SK-N-SH treated with all-trans-retinoic acid at 6 μM for 48 hours (cell line): ENCODE measurements around the gene CPLANE2.

Experiments used
- ATAC-seq: fragments of 200-7000 bp; cut with Tn5 transposase; 3 replicates; pipeline ENCODE4 v1.9.1; 2020; ENCODE audit warnings: mild to moderate bottlenecking, moderate library complexity
- BACH2 ChIP-seq: fragments of 250-450 bp; sonication (Bioruptor Pico); IDR thresholded peaks from 2 replicates; pipeline ENCODE4 v1.9.0; 2021; ENCODE audit warnings: mild to moderate bottlenecking, borderline replicate concordance
- CSDC2 ChIP-seq: fragments of 250-450 bp; sonication (Bioruptor Pico); IDR thresholded peaks from 2 replicates; pipeline ENCODE4 v1.5.0; 2020; ENCODE audit warnings: mild to moderate bottlenecking, moderate library complexity
- ESRRG ChIP-seq: fragments of 250-450 bp; sonication (Bioruptor Pico); IDR thresholded peaks from 2 replicates; pipeline ENCODE4 v1.6.1; 2021; ENCODE audit warnings: mild to moderate bottlenecking
- GLIS3 ChIP-seq: fragments of 250-450 bp; sonication (Bioruptor Pico); IDR thresholded peaks from 2 replicates; pipeline ENCODE4 v1.5.0; 2020; ENCODE audit warnings: mild to moderate bottlenecking, moderate library complexity
- ISL1 ChIP-seq: fragments of 250-450 bp; sonication (Bioruptor Pico); IDR thresholded peaks from 2 replicates; pipeline ENCODE4 v2.1.2; 2022; ENCODE audit warnings: mild to moderate bottlenecking, moderate library complexity
- OSR1 ChIP-seq: fragments of 250-450 bp; sonication (Bioruptor Pico); IDR thresholded peaks from 2 replicates; pipeline ENCODE4 v1.8.0; 2022; ENCODE audit warnings: moderate library complexity, mild to moderate bottlenecking, inconsistent platforms
- PPARA ChIP-seq: fragments of 250-450 bp; sonication (Bioruptor Pico); IDR thresholded peaks from 2 replicates; pipeline ENCODE4 v1.5.0; 2020; ENCODE audit warnings: mild to moderate bottlenecking, borderline replicate concordance
- RARB ChIP-seq: fragments of 250-450 bp; sonication (Bioruptor Pico); IDR thresholded peaks from 2 replicates; pipeline ENCODE4 v1.8.0; 2021; ENCODE audit warnings: mild to moderate bottlenecking, moderate library complexity
- SNAI2 ChIP-seq: fragments of 250-450 bp; sonication (Bioruptor Pico); IDR thresholded peaks from 2 replicates; pipeline ENCODE4 v1.5.0; 2020; ENCODE audit warnings: mild to moderate bottlenecking, moderate library complexity
- TCF4 ChIP-seq: fragments of 250-450 bp; sonication (Bioruptor Pico); IDR thresholded peaks from 2 replicates; pipeline ENCODE4 v1.8.0; 2021; ENCODE audit warnings: mild to moderate bottlenecking, moderate library complexity, borderline replicate concordance
- TOX ChIP-seq: fragments of 250-450 bp; sonication (Bioruptor Pico); IDR thresholded peaks from 2 replicates; pipeline ENCODE4 v1.8.0; 2021; ENCODE audit warnings: mild to moderate bottlenecking, moderate library complexity, borderline replicate concordance
- ZC3H10 ChIP-seq: fragments of 250-450 bp; sonication (Bioruptor Pico); IDR thresholded peaks from 2 replicates; pipeline ENCODE4 v1.5.1; 2021; ENCODE audit warnings: mild to moderate bottlenecking, moderate library complexity
- ZFP3 ChIP-seq: fragments of 250-450 bp; sonication (Bioruptor Pico); IDR thresholded peaks from 2 replicates; pipeline ENCODE4 v1.5.0; 2020; ENCODE audit warnings: mild to moderate bottlenecking, moderate library complexity
- ZFP30 ChIP-seq: fragments of 450-650 bp; formaldehyde crosslinking; IDR thresholded peaks from 2 replicates; pipeline ENCODE4 v1.5.0; 2022; ENCODE audit warnings: mild to moderate bottlenecking, moderate library complexity
- ZNF70 ChIP-seq: fragments of 450-650 bp; formaldehyde crosslinking; IDR thresholded peaks from 2 replicates; pipeline ENCODE4 v1.5.0; 2020; ENCODE audit warnings: mild to moderate bottlenecking, moderate library complexity
- ZNF8 ChIP-seq: fragments of 450-650 bp; formaldehyde crosslinking; IDR thresholded peaks from 2 replicates; pipeline ENCODE4 v1.5.0; 2020; ENCODE audit warnings: mild to moderate bottlenecking, moderate library complexity
- TF ChIP-seq, protein P1 (sequence below): fragments of 250-450 bp; sonication (Bioruptor Pico); IDR thresholded peaks from 2 replicates; pipeline ENCODE4 v1.8.0; 2021; ENCODE audit warnings: low read depth, mild to moderate bottlenecking, moderate library complexity, borderline replicate concordance
- TF ChIP-seq, protein P2 (sequence below): fragments of 250-450 bp; sonication (Bioruptor Pico); IDR thresholded peaks from 2 replicates; pipeline ENCODE4 v1.5.0; 2020; ENCODE audit warnings: mild to moderate bottlenecking, moderate library complexity
- TF ChIP-seq, protein P3 (sequence below): fragments of 250-450 bp; sonication (Bioruptor Pico); IDR thresholded peaks from 2 replicates; pipeline ENCODE4 v1.5.1; 2020; ENCODE audit warnings: low read depth, mild to moderate bottlenecking, moderate library complexity
- TF ChIP-seq, protein P4 (sequence below): fragments of 250-450 bp; sonication (Bioruptor Pico); IDR thresholded peaks from 2 replicates; pipeline ENCODE4 v1.8.0; 2020; ENCODE audit warnings: mild to moderate bottlenecking, moderate library complexity, borderline replicate concordance
- TF ChIP-seq, protein P5 (sequence below): fragments of 250-450 bp; sonication (Bioruptor Pico); IDR thresholded peaks from 2 replicates; pipeline ENCODE4 v1.5.1; 2021; ENCODE audit warnings: mild to moderate bottlenecking, moderate library complexity

Gene CPLANE2

DNA sequence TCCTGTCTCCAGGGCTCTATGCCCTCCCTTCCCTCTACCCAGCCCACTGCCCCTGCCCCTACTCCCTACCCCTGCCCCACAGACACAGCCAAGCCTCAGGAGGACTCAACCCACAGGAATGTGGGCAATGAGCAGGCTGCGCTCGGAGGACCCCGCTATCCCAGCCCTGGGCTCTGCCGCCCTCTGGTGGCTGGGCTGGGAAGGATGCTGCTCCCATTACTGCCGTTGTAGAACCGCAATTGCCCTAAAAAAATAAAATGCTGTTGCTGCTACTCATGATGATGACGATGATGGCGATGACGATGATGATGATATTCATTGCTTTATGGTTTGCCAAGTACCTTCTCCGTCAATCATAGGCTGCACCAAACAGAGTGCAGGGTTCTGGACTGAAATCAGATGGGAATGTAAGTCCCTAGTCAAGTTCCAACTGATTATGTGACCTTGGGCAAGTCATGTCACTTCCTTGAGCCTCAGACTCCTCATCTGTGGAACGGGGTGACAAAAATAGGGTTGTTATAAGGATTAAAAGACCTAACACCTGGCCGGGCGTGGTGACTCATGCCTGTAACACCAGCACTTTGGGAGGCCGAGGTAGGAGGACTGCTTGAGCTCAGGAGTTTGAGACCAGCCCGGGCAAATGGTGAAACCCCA is 49.1 kb downstream of the CPLANE2 start:
- TF ChIP-seq TOX (CRISPR knock-in tag) (no peak), PPARA (CRISPR knock-in tag) (no peak), ZNF8 (CRISPR knock-in tag) (no peak), OSR1 (CRISPR knock-in tag) (no peak), SNAI2 (CRISPR knock-in tag) (no peak), ZNF70 (CRISPR knock-in tag) (no peak), ISL1 (CRISPR knock-in tag) (no peak), ESRRG (CRISPR knock-in tag) (no peak), TCF4 (CRISPR knock-in tag) (no peak), BACH2 (CRISPR knock-in tag) (no peak)
- TF ChIP-seq, protein P1, sequence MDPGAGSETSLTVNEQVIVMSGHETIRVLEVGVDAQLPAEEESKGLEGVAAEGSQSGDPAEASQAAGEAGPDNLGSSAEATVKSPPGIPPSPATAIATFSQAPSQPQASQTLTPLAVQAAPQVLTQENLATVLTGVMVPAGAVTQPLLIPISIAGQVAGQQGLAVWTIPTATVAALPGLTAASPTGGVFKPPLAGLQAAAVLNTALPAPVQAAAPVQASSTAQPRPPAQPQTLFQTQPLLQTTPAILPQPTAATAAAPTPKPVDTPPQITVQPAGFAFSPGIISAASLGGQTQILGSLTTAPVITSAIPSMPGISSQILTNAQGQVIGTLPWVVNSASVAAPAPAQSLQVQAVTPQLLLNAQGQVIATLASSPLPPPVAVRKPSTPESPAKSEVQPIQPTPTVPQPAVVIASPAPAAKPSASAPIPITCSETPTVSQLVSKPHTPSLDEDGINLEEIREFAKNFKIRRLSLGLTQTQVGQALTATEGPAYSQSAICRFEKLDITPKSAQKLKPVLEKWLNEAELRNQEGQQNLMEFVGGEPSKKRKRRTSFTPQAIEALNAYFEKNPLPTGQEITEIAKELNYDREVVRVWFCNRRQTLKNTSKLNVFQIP (CRISPR knock-in tag): no peak
- peak; percentile 94 for ATAC-seq

DNA sequence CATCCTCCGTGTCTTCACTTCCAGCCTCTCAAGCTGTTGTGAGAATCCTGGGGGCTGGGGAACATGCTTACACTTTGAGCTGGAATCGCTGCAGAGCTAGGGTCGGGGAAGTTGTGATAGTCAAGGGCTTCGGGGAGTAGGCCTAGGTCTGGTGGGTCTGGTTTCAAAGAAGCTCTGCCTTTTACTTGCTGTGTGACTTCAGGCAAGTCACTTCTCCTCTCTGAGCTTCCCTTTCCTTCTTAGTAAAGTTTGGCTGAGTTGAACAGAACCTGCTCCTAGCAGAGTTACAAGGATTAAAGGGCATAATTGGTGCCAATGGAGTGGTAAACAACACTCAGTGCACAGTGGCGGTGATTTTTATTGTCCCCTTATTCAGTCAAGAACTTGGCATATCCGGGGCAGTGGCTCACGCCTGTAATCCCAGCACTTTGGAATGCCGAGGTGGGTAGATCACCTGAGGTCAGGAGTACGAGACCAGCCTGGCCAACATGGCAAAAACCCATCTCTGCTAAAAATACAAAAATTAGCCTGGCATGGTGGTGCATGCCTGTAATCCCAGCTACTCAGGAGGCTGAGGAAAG is 50.2 kb downstream of the CPLANE2 start:
- TF ChIP-seq ESRRG (CRISPR knock-in tag) (no peak), PPARA (CRISPR knock-in tag) (no peak), ISL1 (CRISPR knock-in tag) (no peak), CSDC2 (CRISPR knock-in tag) (no peak), SNAI2 (CRISPR knock-in tag) (no peak), ZC3H10 (no peak), TOX (CRISPR knock-in tag) (no peak)
- TF ChIP-seq, protein P2, sequence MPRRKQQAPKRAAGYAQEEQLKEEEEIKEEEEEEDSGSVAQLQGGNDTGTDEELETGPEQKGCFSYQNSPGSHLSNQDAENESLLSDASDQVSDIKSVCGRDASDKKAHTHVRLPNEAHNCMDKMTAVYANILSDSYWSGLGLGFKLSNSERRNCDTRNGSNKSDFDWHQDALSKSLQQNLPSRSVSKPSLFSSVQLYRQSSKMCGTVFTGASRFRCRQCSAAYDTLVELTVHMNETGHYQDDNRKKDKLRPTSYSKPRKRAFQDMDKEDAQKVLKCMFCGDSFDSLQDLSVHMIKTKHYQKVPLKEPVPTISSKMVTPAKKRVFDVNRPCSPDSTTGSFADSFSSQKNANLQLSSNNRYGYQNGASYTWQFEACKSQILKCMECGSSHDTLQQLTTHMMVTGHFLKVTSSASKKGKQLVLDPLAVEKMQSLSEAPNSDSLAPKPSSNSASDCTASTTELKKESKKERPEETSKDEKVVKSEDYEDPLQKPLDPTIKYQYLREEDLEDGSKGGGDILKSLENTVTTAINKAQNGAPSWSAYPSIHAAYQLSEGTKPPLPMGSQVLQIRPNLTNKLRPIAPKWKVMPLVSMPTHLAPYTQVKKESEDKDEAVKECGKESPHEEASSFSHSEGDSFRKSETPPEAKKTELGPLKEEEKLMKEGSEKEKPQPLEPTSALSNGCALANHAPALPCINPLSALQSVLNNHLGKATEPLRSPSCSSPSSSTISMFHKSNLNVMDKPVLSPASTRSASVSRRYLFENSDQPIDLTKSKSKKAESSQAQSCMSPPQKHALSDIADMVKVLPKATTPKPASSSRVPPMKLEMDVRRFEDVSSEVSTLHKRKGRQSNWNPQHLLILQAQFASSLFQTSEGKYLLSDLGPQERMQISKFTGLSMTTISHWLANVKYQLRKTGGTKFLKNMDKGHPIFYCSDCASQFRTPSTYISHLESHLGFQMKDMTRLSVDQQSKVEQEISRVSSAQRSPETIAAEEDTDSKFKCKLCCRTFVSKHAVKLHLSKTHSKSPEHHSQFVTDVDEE (CRISPR knock-in tag): no peak
- TF ChIP-seq, protein P1 (CRISPR knock-in tag): no peak
- ATAC-seq: no peak

DNA sequence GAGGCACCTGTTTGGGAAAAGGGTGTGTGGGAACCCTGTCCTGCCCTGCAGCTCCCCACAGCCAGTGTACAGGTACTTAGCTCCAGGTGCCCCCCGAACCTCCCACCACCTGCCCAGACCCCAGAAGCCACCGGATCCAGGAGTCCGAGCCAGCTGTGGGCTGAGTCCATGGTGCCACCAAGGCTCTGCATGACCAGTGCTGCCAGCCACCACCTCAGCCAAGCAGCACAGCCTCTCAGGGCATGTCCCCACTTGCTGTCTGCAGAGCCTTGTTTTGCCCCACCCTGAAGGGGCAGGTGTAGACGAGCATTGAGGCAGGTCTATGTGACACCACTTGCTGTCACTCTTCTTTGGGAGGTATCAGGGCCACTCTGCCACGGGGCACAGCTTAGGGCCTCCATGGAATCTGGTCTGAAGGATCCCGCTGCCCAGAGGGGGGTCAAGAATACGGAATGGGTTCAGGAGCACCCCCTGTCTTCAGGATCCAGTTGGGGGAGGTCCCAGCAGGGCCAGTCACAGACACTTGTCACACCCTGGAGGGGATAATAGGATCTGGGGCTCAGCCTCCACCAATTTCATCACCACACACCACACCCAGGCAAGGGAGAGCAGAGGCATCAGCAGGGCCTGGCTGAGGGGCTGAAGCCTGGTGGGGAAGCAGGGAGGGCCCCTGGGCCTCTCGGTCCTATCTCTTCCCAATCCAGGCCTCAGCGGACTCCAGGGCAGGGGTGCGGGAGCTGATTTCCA is 52.3 kb downstream of the CPLANE2 start:
- ATAC-seq: no peak
- no peak for TF ChIP-seq ZNF70 (CRISPR knock-in tag)
- no peak for TF ChIP-seq ESRRG (CRISPR knock-in tag)
- no peak for TF ChIP-seq SNAI2 (CRISPR knock-in tag)
- TF ChIP-seq GLIS3 (CRISPR knock-in tag): no peak
- TF ChIP-seq CSDC2 (CRISPR knock-in tag): no peak
- no peak for TF ChIP-seq PPARA (CRISPR knock-in tag)
- TF ChIP-seq ZFP3 (CRISPR knock-in tag): no peak
- no peak for TF ChIP-seq ZFP30 (CRISPR knock-in tag)
- TF ChIP-seq, protein P3, sequence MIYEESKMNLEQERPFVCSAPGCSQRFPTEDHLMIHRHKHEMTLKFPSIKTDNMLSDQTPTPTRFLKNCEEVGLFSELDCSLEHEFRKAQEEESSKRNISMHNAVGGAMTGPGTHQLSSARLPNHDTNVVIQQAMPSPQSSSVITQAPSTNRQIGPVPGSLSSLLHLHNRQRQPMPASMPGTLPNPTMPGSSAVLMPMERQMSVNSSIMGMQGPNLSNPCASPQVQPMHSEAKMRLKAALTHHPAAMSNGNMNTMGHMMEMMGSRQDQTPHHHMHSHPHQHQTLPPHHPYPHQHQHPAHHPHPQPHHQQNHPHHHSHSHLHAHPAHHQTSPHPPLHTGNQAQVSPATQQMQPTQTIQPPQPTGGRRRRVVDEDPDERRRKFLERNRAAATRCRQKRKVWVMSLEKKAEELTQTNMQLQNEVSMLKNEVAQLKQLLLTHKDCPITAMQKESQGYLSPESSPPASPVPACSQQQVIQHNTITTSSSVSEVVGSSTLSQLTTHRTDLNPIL (CRISPR knock-in tag): no peak
- no peak for TF ChIP-seq OSR1 (CRISPR knock-in tag)
- TF ChIP-seq TCF4 (CRISPR knock-in tag): no peak
- TF ChIP-seq, protein P1 (CRISPR knock-in tag): no peak
- TF ChIP-seq ZC3H10: no peak
- TF ChIP-seq ZNF8 (CRISPR knock-in tag): no peak
- TF ChIP-seq TOX (CRISPR knock-in tag): no peak
- TF ChIP-seq, protein P4, sequence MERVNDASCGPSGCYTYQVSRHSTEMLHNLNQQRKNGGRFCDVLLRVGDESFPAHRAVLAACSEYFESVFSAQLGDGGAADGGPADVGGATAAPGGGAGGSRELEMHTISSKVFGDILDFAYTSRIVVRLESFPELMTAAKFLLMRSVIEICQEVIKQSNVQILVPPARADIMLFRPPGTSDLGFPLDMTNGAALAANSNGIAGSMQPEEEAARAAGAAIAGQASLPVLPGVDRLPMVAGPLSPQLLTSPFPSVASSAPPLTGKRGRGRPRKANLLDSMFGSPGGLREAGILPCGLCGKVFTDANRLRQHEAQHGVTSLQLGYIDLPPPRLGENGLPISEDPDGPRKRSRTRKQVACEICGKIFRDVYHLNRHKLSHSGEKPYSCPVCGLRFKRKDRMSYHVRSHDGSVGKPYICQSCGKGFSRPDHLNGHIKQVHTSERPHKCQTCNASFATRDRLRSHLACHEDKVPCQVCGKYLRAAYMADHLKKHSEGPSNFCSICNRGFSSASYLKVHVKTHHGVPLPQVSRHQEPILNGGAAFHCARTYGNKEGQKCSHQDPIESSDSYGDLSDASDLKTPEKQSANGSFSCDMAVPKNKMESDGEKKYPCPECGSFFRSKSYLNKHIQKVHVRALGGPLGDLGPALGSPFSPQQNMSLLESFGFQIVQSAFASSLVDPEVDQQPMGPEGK (CRISPR knock-in tag): no peak
- no peak for TF ChIP-seq RARB (CRISPR knock-in tag)
- TF ChIP-seq, protein P5, sequence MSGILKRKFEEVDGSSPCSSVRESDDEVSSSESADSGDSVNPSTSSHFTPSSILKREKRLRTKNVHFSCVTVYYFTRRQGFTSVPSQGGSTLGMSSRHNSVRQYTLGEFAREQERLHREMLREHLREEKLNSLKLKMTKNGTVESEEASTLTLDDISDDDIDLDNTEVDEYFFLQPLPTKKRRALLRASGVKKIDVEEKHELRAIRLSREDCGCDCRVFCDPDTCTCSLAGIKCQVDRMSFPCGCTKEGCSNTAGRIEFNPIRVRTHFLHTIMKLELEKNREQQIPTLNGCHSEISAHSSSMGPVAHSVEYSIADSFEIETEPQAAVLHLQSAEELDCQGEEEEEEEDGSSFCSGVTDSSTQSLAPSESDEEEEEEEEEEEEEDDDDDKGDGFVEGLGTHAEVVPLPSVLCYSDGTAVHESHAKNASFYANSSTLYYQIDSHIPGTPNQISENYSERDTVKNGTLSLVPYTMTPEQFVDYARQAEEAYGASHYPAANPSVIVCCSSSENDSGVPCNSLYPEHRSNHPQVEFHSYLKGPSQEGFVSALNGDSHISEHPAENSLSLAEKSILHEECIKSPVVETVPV (CRISPR knock-in tag): no peak
- TF ChIP-seq ISL1 (CRISPR knock-in tag): no peak
